Astrocyte of the cerebellum (primary cell): ENCODE measurements around the gene ARHGEF12.
"Not testable (repeated sequence)": the region's sequence is repeated elsewhere in the genome, so short reads cannot be mapped to it uniquely, and the experiment has no call there.

Experiments
- DNase-seq: peaks from one replicate; pipeline ENCODE4 v3.0.0-alpha.2; 2011; ENCODE audit warnings: low read depth
- H3K4me3 ChIP-seq: 2 replicates; pipeline ENCODE4 v1.5.1; 2011; ENCODE audit warnings: mild to moderate bottlenecking, low read depth, low read length, moderate library complexity
- in situ Hi-C: cut with HindIII; loops from 2 replicates; pipeline ENCODE4 v1.10.0; 2017; ENCODE audit warnings: low sequenced_read_pairs
- TF ChIP-seq, protein P1 (sequence below): IDR thresholded peaks from 2 replicates; pipeline ENCODE4 v1.5.1; 2012; ENCODE audit warnings: low read length, low read depth, moderate library complexity, mild to moderate bottlenecking; ENCODE audit errors: missing control alignments

The ARHGEF12 gene

DNA sequence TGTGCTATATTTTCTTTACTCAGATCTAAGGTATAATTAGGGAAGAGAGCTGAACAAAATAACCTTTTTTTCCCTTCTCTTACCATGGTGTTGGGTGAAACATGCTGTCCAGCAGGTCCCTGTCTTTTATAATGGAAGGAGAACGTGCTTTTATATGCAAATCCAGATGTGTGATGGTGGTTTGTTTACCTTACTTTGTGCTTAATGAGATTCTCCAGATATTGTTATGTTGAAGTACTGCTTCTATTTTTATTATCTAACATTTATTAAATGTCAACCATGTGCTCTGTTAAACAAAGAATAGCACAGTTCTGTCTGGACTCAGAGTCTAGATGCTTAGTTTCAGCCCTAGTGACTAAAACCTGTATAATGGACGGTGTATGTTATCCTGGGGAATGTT is 165.2 kb downstream of the ARHGEF12 start:
- TF ChIP-seq, protein P1, sequence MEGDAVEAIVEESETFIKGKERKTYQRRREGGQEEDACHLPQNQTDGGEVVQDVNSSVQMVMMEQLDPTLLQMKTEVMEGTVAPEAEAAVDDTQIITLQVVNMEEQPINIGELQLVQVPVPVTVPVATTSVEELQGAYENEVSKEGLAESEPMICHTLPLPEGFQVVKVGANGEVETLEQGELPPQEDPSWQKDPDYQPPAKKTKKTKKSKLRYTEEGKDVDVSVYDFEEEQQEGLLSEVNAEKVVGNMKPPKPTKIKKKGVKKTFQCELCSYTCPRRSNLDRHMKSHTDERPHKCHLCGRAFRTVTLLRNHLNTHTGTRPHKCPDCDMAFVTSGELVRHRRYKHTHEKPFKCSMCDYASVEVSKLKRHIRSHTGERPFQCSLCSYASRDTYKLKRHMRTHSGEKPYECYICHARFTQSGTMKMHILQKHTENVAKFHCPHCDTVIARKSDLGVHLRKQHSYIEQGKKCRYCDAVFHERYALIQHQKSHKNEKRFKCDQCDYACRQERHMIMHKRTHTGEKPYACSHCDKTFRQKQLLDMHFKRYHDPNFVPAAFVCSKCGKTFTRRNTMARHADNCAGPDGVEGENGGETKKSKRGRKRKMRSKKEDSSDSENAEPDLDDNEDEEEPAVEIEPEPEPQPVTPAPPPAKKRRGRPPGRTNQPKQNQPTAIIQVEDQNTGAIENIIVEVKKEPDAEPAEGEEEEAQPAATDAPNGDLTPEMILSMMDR = no peak
- H3K4me3 ChIP-seq = no peak overlapping the region
- in situ Hi-C loops = loop anchor here (25.0 kb wide), 1 partner anchor 186 kb away; no protein-coding TSS in a partner anchor
- no peak for DNase-seq

- H3K4me3 ChIP-seq = no peak overlapping the region
- no peak for DNase-seq
- TF ChIP-seq, protein P1 = no peak
- in situ Hi-C loops = loop anchor here (25.0 kb wide), 1 partner anchor 185 kb away; no protein-coding TSS in a partner anchor
Measured at GRCh38 chr11:120501976-120502755, 166.0 kb downstream of the ARHGEF12 start.

GRCh38 chr11:120503529-120503928 is 167.3 kb downstream of the ARHGEF12 start:
- DNase-seq, H3K4me3 ChIP-seq: not testable (repeated sequence)
- in situ Hi-C loops = loop anchor here (25.0 kb wide), 1 partner anchor 184 kb away; no protein-coding TSS in a partner anchor

- TF ChIP-seq, protein P1 = no peak
- H3K4me3 ChIP-seq = no peak overlapping the region
- no peak for DNase-seq
- in situ Hi-C loops = loop anchor here (5.0 to 25.0 kb wide), 2 partner anchors 51 to 181 kb away; no protein-coding TSS in a partner anchor
Measured at GRCh38 chr11:120505801-120506425, 169.7 kb downstream of the ARHGEF12 start.

- TF ChIP-seq, protein P1 = no peak
- in situ Hi-C loops = loop anchor here (5.0 to 25.0 kb wide), 2 partner anchors 48 to 178 kb away; no protein-coding TSS in a partner anchor
- no peak overlapping the region for H3K4me3 ChIP-seq
- DNase-seq = no peak
Measured at GRCh38 chr11:120509346-120510053, 173.3 kb downstream of the ARHGEF12 start.

GRCh38 chr11:120510406-120511115 is 174.3 kb downstream of the ARHGEF12 start:
- TF ChIP-seq, protein P1 = no peak

More at GRCh38 chr11:120510406-120511115, 174.3 kb downstream of the ARHGEF12 start:
- in situ Hi-C loops = loop anchor here (25.0 kb wide), 1 partner anchor 177 kb away; no protein-coding TSS in a partner anchor
- no peak for DNase-seq
- no peak overlapping the region for H3K4me3 ChIP-seq
